Astrocyte of the cerebellum (primary cell): ENCODE measurements around the gene RAB42.
"Not testable (repeated sequence)": the region's sequence is repeated elsewhere in the genome, so short reads cannot be mapped to it uniquely, and the experiment has no call there.

Experiments
- DNase-seq: peaks from one replicate; pipeline ENCODE4 v3.0.0-alpha.2; 2011; ENCODE audit warnings: low read depth
- H3K4me3 ChIP-seq: 2 replicates; pipeline ENCODE4 v1.5.1; 2011; ENCODE audit warnings: mild to moderate bottlenecking, low read depth, low read length, moderate library complexity
- in situ Hi-C: cut with HindIII; loops from 2 replicates; pipeline ENCODE4 v1.10.0; 2017; ENCODE audit warnings: low sequenced_read_pairs
- TF ChIP-seq, protein P1 (sequence below): IDR thresholded peaks from 2 replicates; pipeline ENCODE4 v1.5.1; 2012; ENCODE audit warnings: low read length, low read depth, moderate library complexity, mild to moderate bottlenecking; ENCODE audit errors: missing control alignments

The RAB42 gene

DNA sequence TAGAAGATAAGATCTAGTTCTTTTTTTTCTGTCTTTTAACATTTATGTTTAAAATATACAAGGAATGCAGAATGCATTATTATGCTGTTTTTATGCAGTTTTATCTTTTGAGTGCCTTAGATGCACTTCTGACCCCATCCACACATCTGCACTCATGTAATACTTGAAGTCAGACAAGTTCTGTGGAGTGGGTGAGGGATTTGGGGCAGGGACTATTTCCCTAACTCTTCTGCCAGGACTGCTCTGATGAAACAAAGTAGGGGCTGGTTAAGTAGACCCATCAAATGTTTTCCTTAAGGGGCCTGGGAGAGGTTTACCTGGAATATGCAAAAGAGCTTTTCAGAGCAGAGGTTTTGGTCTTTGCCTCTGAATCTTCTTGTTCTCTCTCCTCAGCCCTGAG is 27.8 kb upstream of the RAB42 start:
- DNase-seq: no peak
- no peak overlapping the region for H3K4me3 ChIP-seq
- in situ Hi-C loops: no loop called here
- TF ChIP-seq, protein P1, sequence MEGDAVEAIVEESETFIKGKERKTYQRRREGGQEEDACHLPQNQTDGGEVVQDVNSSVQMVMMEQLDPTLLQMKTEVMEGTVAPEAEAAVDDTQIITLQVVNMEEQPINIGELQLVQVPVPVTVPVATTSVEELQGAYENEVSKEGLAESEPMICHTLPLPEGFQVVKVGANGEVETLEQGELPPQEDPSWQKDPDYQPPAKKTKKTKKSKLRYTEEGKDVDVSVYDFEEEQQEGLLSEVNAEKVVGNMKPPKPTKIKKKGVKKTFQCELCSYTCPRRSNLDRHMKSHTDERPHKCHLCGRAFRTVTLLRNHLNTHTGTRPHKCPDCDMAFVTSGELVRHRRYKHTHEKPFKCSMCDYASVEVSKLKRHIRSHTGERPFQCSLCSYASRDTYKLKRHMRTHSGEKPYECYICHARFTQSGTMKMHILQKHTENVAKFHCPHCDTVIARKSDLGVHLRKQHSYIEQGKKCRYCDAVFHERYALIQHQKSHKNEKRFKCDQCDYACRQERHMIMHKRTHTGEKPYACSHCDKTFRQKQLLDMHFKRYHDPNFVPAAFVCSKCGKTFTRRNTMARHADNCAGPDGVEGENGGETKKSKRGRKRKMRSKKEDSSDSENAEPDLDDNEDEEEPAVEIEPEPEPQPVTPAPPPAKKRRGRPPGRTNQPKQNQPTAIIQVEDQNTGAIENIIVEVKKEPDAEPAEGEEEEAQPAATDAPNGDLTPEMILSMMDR: no peak

- TF ChIP-seq, protein P1: no peak
- DNase-seq: no peak
These were observed 27.0 kb upstream of the RAB42 start for GRCh38 chr1:28565040-28565439.

DNA sequence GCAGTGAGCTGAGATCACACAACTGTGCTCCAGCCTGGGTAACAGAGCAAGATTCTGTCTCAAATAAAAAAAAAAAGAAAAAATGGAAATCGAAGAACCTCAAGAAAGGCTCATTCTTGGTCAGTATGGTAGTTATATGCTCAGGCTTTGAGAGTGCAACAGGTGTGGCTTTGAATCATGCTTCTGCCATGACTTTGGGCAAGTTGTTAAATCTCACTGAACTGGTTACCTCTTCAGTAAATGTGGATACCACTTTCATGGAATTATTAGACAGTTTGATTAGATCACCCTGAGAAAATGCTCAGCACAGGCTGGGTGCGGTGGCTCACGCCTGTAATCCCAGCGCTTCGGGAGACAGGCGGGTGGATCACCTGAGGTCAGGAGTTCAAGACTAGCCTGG is 26.3 kb upstream of the RAB42 start:
- DNase-seq: no peak
- TF ChIP-seq, protein P1: no peak
- H3K4me3 ChIP-seq: no peak overlapping the region
- in situ Hi-C loops: no loop called here

More at GRCh38 chr1:28565040-28565439, 27.0 kb upstream of the RAB42 start:
- in situ Hi-C loops: no loop called here
- H3K4me3 ChIP-seq: no peak overlapping the region

DNA sequence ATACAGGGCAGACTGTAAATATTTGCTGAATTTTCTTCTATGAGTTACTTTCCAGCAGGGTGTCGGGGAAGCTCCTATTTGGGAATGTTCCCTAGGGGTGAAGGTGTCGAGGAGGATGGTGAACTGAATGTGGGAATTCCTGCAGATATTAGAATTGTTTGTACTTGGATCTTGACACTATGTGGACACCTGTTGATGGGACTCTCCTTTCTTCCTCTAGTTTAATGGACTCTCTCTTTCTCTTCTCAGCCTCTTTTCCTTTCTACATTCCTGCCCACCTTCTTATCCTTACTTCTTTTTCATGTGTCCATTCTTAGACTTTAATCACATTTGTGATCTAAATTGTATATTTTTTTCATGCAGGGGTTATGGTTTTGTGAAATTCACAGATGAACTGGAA is 25.1 kb upstream of the RAB42 start:
- TF ChIP-seq, protein P1: no peak
- H3K4me3 ChIP-seq: no peak overlapping the region
- in situ Hi-C loops: no loop called here
- DNase-seq: no peak

GRCh38 chr1:28571911-28572310 is 20.2 kb upstream of the RAB42 start:
- no peak for DNase-seq
- H3K4me3 ChIP-seq: no peak overlapping the region
- in situ Hi-C loops: no loop called here
- TF ChIP-seq, protein P1: no peak

DNA sequence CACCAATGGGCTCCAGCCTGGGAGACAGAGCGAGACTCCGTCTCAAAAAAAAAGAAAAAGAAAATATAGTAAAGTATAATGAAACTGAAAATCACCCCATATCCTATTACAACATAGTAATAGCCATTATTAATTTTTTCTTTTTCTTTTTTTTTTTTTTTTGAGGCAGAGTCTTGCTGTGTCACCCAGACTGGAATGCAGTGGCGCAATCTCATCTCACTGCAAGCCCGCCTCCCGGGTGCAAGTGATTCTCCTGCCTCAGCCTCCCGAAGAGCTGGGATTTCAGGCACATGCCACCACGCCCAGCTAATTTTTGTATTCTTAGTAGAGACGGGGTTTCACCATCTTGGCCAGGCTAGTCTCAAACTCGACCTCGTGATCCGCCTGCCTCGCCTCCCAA is 19.2 kb upstream of the RAB42 start:
- DNase-seq, H3K4me3 ChIP-seq, in situ Hi-C loops: not testable (repeated sequence)

DNA sequence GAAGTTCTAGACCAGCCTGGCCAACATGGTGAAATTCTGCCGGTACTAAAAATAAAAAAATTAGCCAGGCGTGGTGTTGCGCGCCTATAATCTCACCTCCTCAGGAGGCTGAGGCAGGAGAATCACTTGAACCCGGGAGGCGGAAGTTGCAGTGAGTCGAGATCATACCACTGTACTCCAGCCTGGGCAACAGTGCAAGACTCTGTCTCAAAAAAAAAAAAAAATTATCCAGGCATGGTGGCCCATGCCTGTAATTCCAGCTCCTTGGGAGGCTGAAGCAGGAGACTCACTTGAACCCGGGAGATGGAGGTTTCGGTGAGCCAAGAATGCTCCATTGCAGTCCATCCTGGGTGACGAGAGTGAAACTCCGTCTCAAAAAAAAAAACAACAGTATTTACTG is 18.5 kb upstream of the RAB42 start:
- DNase-seq: no peak
- in situ Hi-C loops: no loop called here
- no peak overlapping the region for H3K4me3 ChIP-seq
- TF ChIP-seq, protein P1: no peak
